Measurements from ENCODE around the gene GFI1. TPM values are rescaled to one million over a fixed set of nuclear protein-coding genes. Genes with fewer than 3 reads are reported as not detected.

GFI1 gene
- total and polyA plus RNA-seq, 10 donors, result 1.9 to 19.2 (median 10.6) TPM

DNA sequence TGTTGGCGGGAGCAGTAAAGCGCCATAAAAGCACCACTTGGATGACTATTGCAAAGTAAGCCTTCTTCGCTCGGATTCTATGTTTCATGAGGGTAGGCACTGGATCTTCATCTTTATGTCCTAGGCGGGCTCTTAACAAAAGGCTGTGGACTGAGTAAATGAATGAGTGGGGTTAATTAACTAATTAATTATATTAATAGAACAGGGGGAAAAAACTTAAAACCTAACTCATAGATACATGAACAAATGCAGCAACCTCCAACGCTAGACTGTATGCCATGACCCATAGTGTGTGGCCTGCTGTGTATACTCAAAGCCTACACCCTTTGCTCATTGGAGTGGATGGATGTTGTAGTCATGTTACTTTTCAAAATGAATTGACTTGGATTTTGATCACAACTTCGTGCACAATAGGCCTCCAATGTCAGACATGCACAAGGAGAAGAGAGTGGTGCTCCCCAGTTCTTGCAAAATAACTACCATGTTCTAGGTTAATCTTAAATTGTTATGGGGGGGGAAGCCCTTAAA, 417 bp upstream of the GFI1 start:
- Histone ChIP-seq H3K9me3 (no peaks in the 10 kb centered on the region), H3K27me3 (replicated peaks in 1 of 7) (peaks cover 0 to 76% (median 46%) of the 10 kb centered on the region in 7 donors), H3K36me3 (no peaks in the 10 kb centered on the region), H3K4me3 (peak overlapping the region; percentile 59 to 83 (median 74)), H3K4me1 (peaks cover 29 to 62% (median 55%) of the 10 kb centered on the region in 6 donors), H3K27ac (peak overlapping the region in 7 of 8 donors; percentile 81 to 94 (median 88))
- TF ChIP-seq CTCF (IDR thresholded peaks at IDR 0.05 in 8 of 11, conservative IDR thresholded peaks at IDR 0.05 in 3 of 11), result no peak
- 42 to 65% (median 48%) methylated on average over 7 of the region's 7 CpGs for WGBS, 5 donors
- no peak for DNase-seq
- intact Hi-C loops (cut with DNase I; ENCODE audit: low total_unique reads), result no loop called here

DNA sequence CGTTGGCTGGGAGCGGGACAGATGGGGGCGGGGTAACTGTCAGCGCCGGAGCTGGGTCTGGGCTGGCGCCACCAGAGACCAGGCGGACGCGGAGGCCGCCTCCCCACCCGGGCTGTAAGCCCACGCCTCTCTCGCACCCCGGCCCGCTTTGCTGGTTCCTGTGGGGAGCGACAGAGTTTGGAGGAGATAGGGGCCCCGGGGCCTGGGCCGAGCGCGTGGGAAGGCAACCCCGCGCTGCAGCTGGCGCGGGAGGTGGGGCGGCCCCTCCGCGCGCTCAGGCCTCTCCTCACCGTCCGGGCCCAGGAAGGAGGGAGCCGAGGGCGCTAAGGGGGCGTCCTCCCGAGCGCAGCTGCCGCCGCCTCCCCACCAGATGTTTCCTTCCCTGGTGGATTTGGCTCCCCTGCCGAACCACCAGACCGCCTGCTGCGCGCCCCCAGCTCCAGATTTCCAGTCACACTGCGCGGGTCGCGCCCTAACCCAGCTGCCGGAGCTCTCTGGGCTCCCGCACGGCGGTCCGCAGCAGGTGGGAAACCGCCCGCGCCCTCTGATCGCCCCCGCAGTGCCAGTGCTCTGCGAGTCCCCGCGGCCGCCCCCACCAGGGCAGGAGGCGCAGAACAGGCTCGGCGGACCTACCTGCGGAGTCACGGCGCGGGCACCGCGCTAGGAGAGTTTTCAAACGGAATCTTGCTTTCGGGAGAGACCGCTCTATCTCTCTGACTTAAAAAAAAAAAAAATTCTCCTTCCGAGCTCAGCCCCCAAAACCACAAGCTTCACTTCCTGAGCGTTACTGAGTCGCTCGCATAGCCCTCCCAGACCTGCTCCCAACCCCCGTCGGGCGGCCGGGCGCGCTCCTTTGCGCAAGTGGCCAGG, 1.1 kb downstream of the GFI1 start:
- DNase-seq, result peak; percentile 96
- whole genome bisulfite sequencing, 5 donors, result 0 to 1% (median 1%) methylated on average over 48 to 82 of the region's 82 CpGs
- H3K4me1 ChIP-seq, result peaks cover 32 to 78% (median 68%) of the 10 kb centered on the region in 6 donors
- TF ChIP-seq POLR2A (IDR thresholded peaks at IDR 0.05) (no peak), POLR2AphosphoS5 (IDR thresholded peaks at IDR 0.05) (peak; percentile 56 to 80 (median 62)), CTCF (IDR thresholded peaks at IDR 0.05 in 8 of 11, conservative IDR thresholded peaks at IDR 0.05 in 3 of 11) (peak in 10 of 11 experiments; percentile 5 to 66 (median 41))
- peaks cover 0 to 91% (median 60%) of the 10 kb centered on the region in 7 donors for H3K27me3 ChIP-seq (replicated peaks in 1 of 7)
- peak overlapping the region; percentile 32 to 94 (median 86) for H3K27ac ChIP-seq
- no peaks in the 10 kb centered on the region for H3K9me3 ChIP-seq
- H3K4me3 ChIP-seq, result peak overlapping the region; percentile 59 to 83 (median 74)
- H3K36me3 ChIP-seq, result peaks cover 0 to 9% (median 0%) of the 10 kb centered on the region in 6 donors
- intact Hi-C loops (cut with DNase I; ENCODE audit: low total_unique reads), result no loop called here

- Histone ChIP-seq H3K9me3 (no peaks in the 10 kb centered on the region), H3K27ac (peak overlapping the region; percentile 32 to 94 (median 86)), H3K4me1 (peaks cover 32 to 86% (median 72%) of the 10 kb centered on the region in 6 donors), H3K27me3 (replicated peaks in 1 of 7) (peaks cover 0 to 99% (median 65%) of the 10 kb centered on the region in 7 donors), H3K4me3 (peak overlapping the region; percentile 59 to 83 (median 74)), H3K36me3 (peaks cover 0 to 17% (median 0%) of the 10 kb centered on the region in 6 donors)
- WGBS, 5 donors, result 1 to 2% (median 1%) methylated on average over 43 to 65 of the region's 65 CpGs
- peak; percentile 90 for DNase-seq
- no peak for TF ChIP-seq POLR2A (IDR thresholded peaks at IDR 0.05)
- peak in 3 of 11 experiments; percentile 10 to 18 (median 16) for TF ChIP-seq CTCF (IDR thresholded peaks at IDR 0.05 in 8 of 11, conservative IDR thresholded peaks at IDR 0.05 in 3 of 11)
- peak; percentile 24 to 72 (median 53) for TF ChIP-seq POLR2AphosphoS5 (IDR thresholded peaks at IDR 0.05)
- intact Hi-C loops (cut with DNase I; ENCODE audit: low total_unique reads), result no loop called here
These were observed 2.0 kb downstream of the GFI1 start for GRCh38 chr1:92484472-92485380.
